HG03280 (cell line): ENCODE results near the gene SPPL3.
A peak's percentile ranks its signal among the peaks of the same experiment; 100 is the strongest.

Experiments
- ATAC-seq: cut with Tn5 transposase; IDR thresholded peaks from one replicate; pipeline ENCODE4 v1.9.1; 2021; ENCODE audit warnings: mild to moderate bottlenecking, moderate library complexity; ENCODE audit not compliant: unreplicated experiment

Gene SPPL3

GRCh38 chr12:120879102-120879501 lies 25.1 kb downstream of the SPPL3 start:
- no peak for ATAC-seq

GRCh38 chr12:120874547-120875245 lies 29.5 kb downstream of the SPPL3 start:
- ATAC-seq: no peak

GRCh38 chr12:120873226-120873625 lies 30.9 kb downstream of the SPPL3 start:
- ATAC-seq: no peak

- ATAC-seq: no peak
These were observed 31.7 kb downstream of the SPPL3 start for GRCh38 chr12:120872487-120872886.

- no peak for ATAC-seq
These were observed 33.7 kb downstream of the SPPL3 start for GRCh38 chr12:120870415-120870814.

- no peak for ATAC-seq
These were observed 34.8 kb downstream of the SPPL3 start for GRCh38 chr12:120869376-120869775.

- ATAC-seq: no peak
These were observed 38.0 kb downstream of the SPPL3 start for GRCh38 chr12:120866108-120866507.

GRCh38 chr12:120865098-120865497 lies 39.1 kb downstream of the SPPL3 start:
- ATAC-seq: no peak

GRCh38 chr12:120862664-120863063 lies 41.5 kb downstream of the SPPL3 start:
- ATAC-seq: no peak

GRCh38 chr12:120861074-120861795 lies 42.9 kb downstream of the SPPL3 start:
- no peak for ATAC-seq

GRCh38 chr12:120858306-120859088 lies 45.7 kb downstream of the SPPL3 start:
- ATAC-seq: no peak

GRCh38 chr12:120856980-120857379 lies 47.2 kb downstream of the SPPL3 start:
- ATAC-seq: no peak

- no peak for ATAC-seq
These were observed 48.2 kb downstream of the SPPL3 start for GRCh38 chr12:120855823-120856588.

- no peak for ATAC-seq
These were observed 49.4 kb downstream of the SPPL3 start for GRCh38 chr12:120854804-120855203.

GRCh38 chr12:120853188-120853587 lies 51.0 kb downstream of the SPPL3 start:
- no peak for ATAC-seq

- no peak for ATAC-seq
These were observed 52.2 kb downstream of the SPPL3 start for GRCh38 chr12:120851944-120852343.

- peak; percentile 38 for ATAC-seq
These were observed 52.7 kb downstream of the SPPL3 start for GRCh38 chr12:120851444-120851843.

- ATAC-seq: no peak
These were observed 54.4 kb downstream of the SPPL3 start for GRCh38 chr12:120849765-120850164.

- ATAC-seq: peak; percentile 62
These were observed 56.3 kb downstream of the SPPL3 start for GRCh38 chr12:120847814-120848213.

GRCh38 chr12:120847392-120847791 lies 56.8 kb downstream of the SPPL3 start:
- ATAC-seq: peak; percentile 10

GRCh38 chr12:120846721-120847120 lies 57.4 kb downstream of the SPPL3 start:
- no peak for ATAC-seq
